K562 (cell line): ENCODE results near the gene MDN1. TPM values are rescaled to one million over a fixed set of nuclear protein-coding genes. Genes with fewer than 3 reads are reported as not detected.

Experiments
- CHD2 ChIP-seq: IDR thresholded peaks from 2 replicates; pipeline ENCODE4 v1.6.1; 2011; ENCODE audit warnings: low read depth, low read length
- CTBP1 ChIP-seq: fragments of 450-650 bp; IDR thresholded peaks from 2 replicates; pipeline ENCODE4 v1.6.1; 2016; ENCODE audit warnings: borderline replicate concordance
- HDAC8 ChIP-seq: fragments of 450-650 bp; IDR thresholded peaks from 2 replicates; pipeline ENCODE4 v1.6.1; 2016; ENCODE audit warnings: mild to moderate bottlenecking, missing genetic modification characterization, moderate library complexity, missing compliant biosample characterization
- ID3 ChIP-seq, 2 experiments: fragments of 250-450 bp in 1 of 2; fragments of 450-650 bp in 1 of 2; sonication (Bioruptor Pico) in 1 of 2; IDR thresholded peaks; 2 replicates each; pipeline versions ENCODE4 v1.6.1 to v1.8.0; 2016 to 2021; ENCODE audit warnings: mild to moderate bottlenecking in 2 of 2, moderate library complexity in 2 of 2, missing compliant biosample characterization in 1 of 2, missing genetic modification characterization in 1 of 2
- MTA1 ChIP-seq: fragments of 450-650 bp; IDR thresholded peaks from 2 replicates; pipeline ENCODE4 v1.6.1; 2017; ENCODE audit warnings: borderline replicate concordance
- SETDB1 ChIP-seq: IDR thresholded peaks from one replicate; pipeline ENCODE4 v1.6.1; 2012; ENCODE audit warnings: low read length, control low read depth, inconsistent platforms
- TCF15 ChIP-seq: fragments of 250-450 bp; sonication (Bioruptor Pico); IDR thresholded peaks from 2 replicates; pipeline ENCODE4 v1.8.0; 2022; ENCODE audit warnings: moderate library complexity, mild to moderate bottlenecking, inconsistent platforms
- ZBTB9 ChIP-seq: fragments of 450-650 bp; formaldehyde crosslinking; IDR thresholded peaks from 2 replicates; pipeline ENCODE4 v1.4.0; 2020; ENCODE audit warnings: mild to moderate bottlenecking, moderate library complexity
- ZNF121 ChIP-seq: sonication (generic); formaldehyde crosslinking; conservative IDR thresholded peaks from 2 replicates; pipeline ENCODE4 v1.8.0; 2022; ENCODE audit warnings: missing genetic modification reagents
- ZNF197 ChIP-seq: fragments of 200-800 bp; sonication (Bioruptor generic); IDR thresholded peaks from 2 replicates; pipeline ENCODE4 v1.6.1; 2016; ENCODE audit warnings: low read depth, missing genetic modification characterization, missing compliant biosample characterization
- ZNF707 ChIP-seq: fragments of 250-450 bp; sonication (Bioruptor Pico); conservative IDR thresholded peaks from 2 replicates; pipeline ENCODE4 v1.8.0; 2022; ENCODE audit warnings: inconsistent platforms, mild to moderate bottlenecking, moderate library complexity
- ZSCAN29 ChIP-seq: fragments of 450-650 bp; IDR thresholded peaks from 2 replicates; pipeline ENCODE4 v1.6.1; 2017
- polyA plus RNA-seq, 8 experiments: library from polyadenylated mRNA; depleted of rRNA in 4 of 8; stranded (reverse) in 5 of 8; unstranded in 3 of 8; fragments of >200 nt; fragmentation: Nextera tagmentation in 2 of 8; fragmentation: Illumina TruSeq in 1 of 8; extraction: Ambion mirVana in 2 of 8; extraction: Trizol in 1 of 8; gene quantifications; 2 replicates each; pipeline versions ENCODE4 v1.2.1 to v1.2.3, GENCODE V29; 2011 to 2014; ENCODE audit warnings: inconsistent platforms in 1 of 8, missing spikeins in 1 of 8
- total RNA-seq, 7 experiments: library from RNA; depleted of rRNA in 6 of 7; stranded (reverse); fragments of >200 nt in 6 of 7; fragmentation: Illumina TruSeq in 2 of 7; extraction: Trizol in 2 of 7; gene quantifications; 2 replicates each; pipeline versions ENCODE4 v1.2.1 to v1.2.3, GENCODE V29; 2011 to 2021; ENCODE audit warnings: low replicate concordance in 1 of 7
- TF ChIP-seq, protein P1 (sequence below), 2 experiments: fragments of 450-650 bp in 1 of 2; sonication (generic) in 1 of 2; formaldehyde crosslinking in 1 of 2; IDR thresholded peaks; 2 replicates each; pipeline versions ENCODE4 v1.7.1 to v1.9.0; 2016 to 2022; ENCODE audit warnings: inconsistent platforms in 1 of 2, mild to moderate bottlenecking in 1 of 2, missing genetic modification reagents in 1 of 2
- TF ChIP-seq, protein P2 (sequence below): fragments of 450-650 bp; IDR thresholded peaks from 2 replicates; pipeline ENCODE4 v1.6.1; 2016; ENCODE audit warnings: missing biosample characterization, missing genetic modification characterization

MDN1 gene
- total and polyA plus RNA-seq, 9 of the 15 experiments (the other 6 are each of a cell fraction or from before 2014, with no cell fraction given), result 25.6 to 93.6 (median 43.0) TPM

DNA sequence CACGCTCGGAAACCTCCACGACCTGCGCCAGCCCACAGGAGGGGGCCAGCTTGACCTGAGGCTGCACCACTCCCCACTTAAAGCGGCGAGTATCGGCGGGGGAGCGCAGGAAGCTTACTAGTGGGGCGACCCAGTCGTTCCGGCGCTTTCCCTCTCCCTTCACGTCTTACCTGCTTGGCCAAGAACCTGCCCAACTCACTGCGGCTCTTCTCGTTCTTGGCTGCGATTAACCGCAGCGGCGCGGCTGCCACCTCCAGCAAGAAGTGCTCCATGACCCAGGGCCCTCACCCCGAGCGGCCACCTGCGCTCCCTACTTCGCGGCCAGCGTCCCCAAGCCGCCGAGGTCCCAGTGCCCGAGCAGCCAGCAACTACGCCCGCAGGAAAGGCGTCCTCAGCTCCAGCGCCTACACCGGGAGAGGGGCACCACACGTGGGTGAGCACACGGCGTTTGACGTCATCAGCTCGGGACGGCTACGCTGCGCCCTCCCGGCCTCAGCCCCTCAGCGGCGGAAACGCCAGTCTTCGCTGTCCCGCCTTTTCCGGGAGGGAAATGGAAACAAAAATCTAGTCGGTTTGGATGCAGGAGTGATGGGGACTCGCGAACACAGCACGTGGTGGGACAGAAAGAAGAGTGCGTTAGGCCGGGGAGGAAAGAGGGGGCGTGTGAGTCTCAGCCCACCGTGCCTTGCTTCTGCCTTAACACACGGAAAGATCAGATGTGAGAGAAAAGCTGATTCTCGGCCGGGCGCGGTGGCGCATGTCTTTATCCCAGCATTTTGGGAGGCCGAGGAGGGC is at the start of gene MDN1 (continued):
- TF ChIP-seq, protein P1, sequence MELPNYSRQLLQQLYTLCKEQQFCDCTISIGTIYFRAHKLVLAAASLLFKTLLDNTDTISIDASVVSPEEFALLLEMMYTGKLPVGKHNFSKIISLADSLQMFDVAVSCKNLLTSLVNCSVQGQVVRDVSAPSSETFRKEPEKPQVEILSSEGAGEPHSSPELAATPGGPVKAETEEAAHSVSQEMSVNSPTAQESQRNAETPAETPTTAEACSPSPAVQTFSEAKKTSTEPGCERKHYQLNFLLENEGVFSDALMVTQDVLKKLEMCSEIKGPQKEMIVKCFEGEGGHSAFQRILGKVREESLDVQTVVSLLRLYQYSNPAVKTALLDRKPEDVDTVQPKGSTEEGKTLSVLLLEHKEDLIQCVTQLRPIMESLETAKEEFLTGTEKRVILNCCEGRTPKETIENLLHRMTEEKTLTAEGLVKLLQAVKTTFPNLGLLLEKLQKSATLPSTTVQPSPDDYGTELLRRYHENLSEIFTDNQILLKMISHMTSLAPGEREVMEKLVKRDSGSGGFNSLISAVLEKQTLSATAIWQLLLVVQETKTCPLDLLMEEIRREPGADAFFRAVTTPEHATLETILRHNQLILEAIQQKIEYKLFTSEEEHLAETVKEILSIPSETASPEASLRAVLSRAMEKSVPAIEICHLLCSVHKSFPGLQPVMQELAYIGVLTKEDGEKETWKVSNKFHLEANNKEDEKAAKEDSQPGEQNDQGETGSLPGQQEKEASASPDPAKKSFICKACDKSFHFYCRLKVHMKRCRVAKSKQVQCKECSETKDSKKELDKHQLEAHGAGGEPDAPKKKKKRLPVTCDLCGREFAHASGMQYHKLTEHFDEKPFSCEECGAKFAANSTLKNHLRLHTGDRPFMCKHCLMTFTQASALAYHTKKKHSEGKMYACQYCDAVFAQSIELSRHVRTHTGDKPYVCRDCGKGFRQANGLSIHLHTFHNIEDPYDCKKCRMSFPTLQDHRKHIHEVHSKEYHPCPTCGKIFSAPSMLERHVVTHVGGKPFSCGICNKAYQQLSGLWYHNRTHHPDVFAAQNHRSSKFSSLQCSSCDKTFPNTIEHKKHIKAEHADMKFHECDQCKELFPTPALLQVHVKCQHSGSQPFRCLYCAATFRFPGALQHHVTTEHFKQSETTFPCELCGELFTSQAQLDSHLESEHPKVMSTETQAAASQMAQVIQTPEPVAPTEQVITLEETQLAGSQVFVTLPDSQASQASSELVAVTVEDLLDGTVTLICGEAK (IDR thresholded peaks at IDR 0.05), result peak; percentile 94
- TF ChIP-seq, protein P1 (CRISPR knock-in tag; IDR thresholded peaks at IDR 0.05), result 0 out of 2 replicates have a peak, but pooled peaks have one; percentile 30
- TF ChIP-seq ID3 (CRISPR knock-in tag; IDR thresholded peaks at IDR 0.05) (no peak), ID3 (tag; IDR thresholded peaks at IDR 0.05) (no peak), ZNF121 (CRISPR knock-in tag) (no peak), MTA1 (peak; percentile 98), ZNF707 (CRISPR knock-in tag) (no peak), ZBTB9 (CRISPR knock-in tag) (0 out of 2 replicates have a peak, but pooled peaks have one; percentile 50), CTBP1 (no peak; the same call in 1 of the 2 replicates), TCF15 (CRISPR knock-in tag) (no peak), HDAC8 (tag) (0 out of 2 replicates have a peak, but pooled peaks have one; percentile 50), SETDB1 (no peak), ZSCAN29 (no peak), ZNF197 (CRISPR knock-in tag) (peak; percentile 37; the same call in 1 of the 2 replicates), CHD2 (no peak)
- TF ChIP-seq, protein P2, sequence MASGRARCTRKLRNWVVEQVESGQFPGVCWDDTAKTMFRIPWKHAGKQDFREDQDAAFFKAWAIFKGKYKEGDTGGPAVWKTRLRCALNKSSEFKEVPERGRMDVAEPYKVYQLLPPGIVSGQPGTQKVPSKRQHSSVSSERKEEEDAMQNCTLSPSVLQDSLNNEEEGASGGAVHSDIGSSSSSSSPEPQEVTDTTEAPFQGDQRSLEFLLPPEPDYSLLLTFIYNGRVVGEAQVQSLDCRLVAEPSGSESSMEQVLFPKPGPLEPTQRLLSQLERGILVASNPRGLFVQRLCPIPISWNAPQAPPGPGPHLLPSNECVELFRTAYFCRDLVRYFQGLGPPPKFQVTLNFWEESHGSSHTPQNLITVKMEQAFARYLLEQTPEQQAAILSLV, result no peak; the same call in 1 of the 2 replicates
